ENCODE data around the gene TAS2R19. TPM values are rescaled to one million over a fixed set of nuclear protein-coding genes. Genes with fewer than 3 reads are reported as not detected.
"Not testable (repeated sequence)": the region's sequence is repeated elsewhere in the genome, so short reads cannot be mapped to it uniquely, and the experiment has no call there.

The TAS2R19 gene
- polyA plus RNA-seq, 1 experiment = 0.33 TPM

GRCh38 chr12:11059784-11060183, 37.4 kb upstream of the TAS2R19 start:
- no peak for DNase-seq (ENCODE audit: low read depth)
- Histone ChIP-seq H3K27me3 (ENCODE audit: control insufficient read depth, insufficient read depth, low read length) (no peaks in the 10 kb centered on the region), H3K4me3 (ENCODE audit: low read depth, low read length) (no peak overlapping the region), H3K36me3 (ENCODE audit: control insufficient read depth, insufficient read depth, low read length) (no peaks in the 10 kb centered on the region)
- ChIA-PET CTCF (interaction anchor here (1.1 kb wide), 1 partner anchor 13 kb away, joined by 3 read pairs; no protein-coding TSS in a partner anchor), POLR2A (no interaction called here)
- TF ChIP-seq, protein P1, sequence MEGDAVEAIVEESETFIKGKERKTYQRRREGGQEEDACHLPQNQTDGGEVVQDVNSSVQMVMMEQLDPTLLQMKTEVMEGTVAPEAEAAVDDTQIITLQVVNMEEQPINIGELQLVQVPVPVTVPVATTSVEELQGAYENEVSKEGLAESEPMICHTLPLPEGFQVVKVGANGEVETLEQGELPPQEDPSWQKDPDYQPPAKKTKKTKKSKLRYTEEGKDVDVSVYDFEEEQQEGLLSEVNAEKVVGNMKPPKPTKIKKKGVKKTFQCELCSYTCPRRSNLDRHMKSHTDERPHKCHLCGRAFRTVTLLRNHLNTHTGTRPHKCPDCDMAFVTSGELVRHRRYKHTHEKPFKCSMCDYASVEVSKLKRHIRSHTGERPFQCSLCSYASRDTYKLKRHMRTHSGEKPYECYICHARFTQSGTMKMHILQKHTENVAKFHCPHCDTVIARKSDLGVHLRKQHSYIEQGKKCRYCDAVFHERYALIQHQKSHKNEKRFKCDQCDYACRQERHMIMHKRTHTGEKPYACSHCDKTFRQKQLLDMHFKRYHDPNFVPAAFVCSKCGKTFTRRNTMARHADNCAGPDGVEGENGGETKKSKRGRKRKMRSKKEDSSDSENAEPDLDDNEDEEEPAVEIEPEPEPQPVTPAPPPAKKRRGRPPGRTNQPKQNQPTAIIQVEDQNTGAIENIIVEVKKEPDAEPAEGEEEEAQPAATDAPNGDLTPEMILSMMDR (IDR thresholded peaks at IDR 0.05; ENCODE audit: insufficient read depth, low read depth, low read length) = no peak

DNA sequence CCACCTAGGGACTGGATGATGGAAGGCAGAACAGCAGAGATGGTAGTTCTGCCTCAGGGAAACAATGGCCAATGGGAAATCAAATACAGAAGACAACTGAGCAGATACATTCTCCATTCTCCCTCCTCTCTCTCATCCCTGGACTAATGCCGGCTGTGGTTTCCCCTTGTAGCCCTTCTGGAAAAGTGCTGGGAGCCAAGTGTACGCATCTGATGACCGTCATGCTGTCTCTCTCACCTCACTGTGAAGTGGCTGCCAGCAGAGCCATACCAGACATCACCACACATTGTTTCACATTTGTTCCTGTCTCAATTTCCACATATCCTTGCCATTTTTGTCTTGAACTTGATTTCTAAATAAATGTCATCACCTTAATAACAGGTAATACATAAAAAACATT, 36.6 kb upstream of the TAS2R19 start:
- Histone ChIP-seq H3K36me3 (ENCODE audit: control insufficient read depth, insufficient read depth, low read length) (no peaks in the 10 kb centered on the region), H3K27me3 (ENCODE audit: control insufficient read depth, insufficient read depth, low read length) (no peaks in the 10 kb centered on the region), H3K4me3 (ENCODE audit: low read depth, low read length) (no peak overlapping the region)
- no peak for DNase-seq (ENCODE audit: low read depth)
- ChIA-PET CTCF (no interaction called here), POLR2A (no interaction called here)
- TF ChIP-seq, protein P1 (IDR thresholded peaks at IDR 0.05; ENCODE audit: insufficient read depth, low read depth, low read length) = no peak

- Histone ChIP-seq H3K27me3 (ENCODE audit: control insufficient read depth, insufficient read depth, low read length) (no peaks in the 10 kb centered on the region), H3K4me3 (ENCODE audit: low read depth, low read length) (no peak overlapping the region), H3K36me3 (ENCODE audit: control insufficient read depth, insufficient read depth, low read length) (no peaks in the 10 kb centered on the region)
- DNase-seq (ENCODE audit: low read depth) = no peak
- TF ChIP-seq, protein P1 (IDR thresholded peaks at IDR 0.05; ENCODE audit: insufficient read depth, low read depth, low read length) = no peak
- CTCF ChIA-PET = interaction anchor here (1.3 kb wide), 1 partner anchor 13 kb away, joined by 5 read pairs; no protein-coding TSS in a partner anchor
- POLR2A ChIA-PET = no interaction called here
These were observed 32.9 kb upstream of the TAS2R19 start for GRCh38 chr12:11055306-11055705.

DNA sequence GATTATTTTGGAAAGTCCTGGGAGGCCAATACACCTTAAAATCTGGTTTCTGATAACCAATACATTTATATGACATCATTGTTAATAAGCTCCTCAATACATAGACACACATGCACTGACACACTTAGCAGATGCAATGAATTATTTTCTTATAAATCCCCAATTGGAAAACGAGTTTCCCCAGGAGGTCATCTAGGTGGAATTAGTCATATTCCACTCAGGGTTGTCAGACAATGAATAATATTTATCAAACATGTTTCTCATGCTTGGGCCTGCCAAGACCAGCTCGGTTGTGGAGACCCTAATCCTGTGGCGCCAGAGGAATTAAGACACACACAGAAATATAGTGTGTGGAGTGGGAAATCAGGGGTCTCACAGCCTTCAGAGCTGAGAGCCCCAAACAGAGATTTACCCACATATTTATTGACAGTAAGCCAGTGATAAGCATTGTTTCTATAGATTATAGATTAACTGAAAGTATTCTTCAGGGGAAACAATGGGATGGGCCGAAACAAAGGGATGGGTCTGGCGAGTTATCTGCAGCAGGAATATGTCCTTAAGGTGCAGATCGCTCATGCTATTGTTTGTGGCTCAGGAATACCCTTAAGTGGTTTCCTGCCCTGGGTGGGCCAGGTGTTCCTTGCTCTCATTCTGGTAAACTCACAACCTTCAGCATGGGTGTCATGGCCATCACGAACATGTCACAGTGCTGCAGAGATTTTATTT, 27.5 kb upstream of the TAS2R19 start:
- H3K4me3 ChIP-seq (ENCODE audit: low read depth, low read length); H3K36me3 ChIP-seq (ENCODE audit: control insufficient read depth, insufficient read depth, low read length); POLR2A ChIA-PET; CTCF ChIA-PET; H3K27me3 ChIP-seq (ENCODE audit: control insufficient read depth, insufficient read depth, low read length); DNase-seq (ENCODE audit: low read depth): not testable (repeated sequence)

GRCh38 chr12:11041366-11041765, 18.9 kb upstream of the TAS2R19 start:
- H3K4me3 ChIP-seq (ENCODE audit: low read depth, low read length); POLR2A ChIA-PET; H3K27me3 ChIP-seq (ENCODE audit: control insufficient read depth, insufficient read depth, low read length); H3K36me3 ChIP-seq (ENCODE audit: control insufficient read depth, insufficient read depth, low read length); CTCF ChIA-PET; DNase-seq (ENCODE audit: low read depth): not testable (repeated sequence)

DNA sequence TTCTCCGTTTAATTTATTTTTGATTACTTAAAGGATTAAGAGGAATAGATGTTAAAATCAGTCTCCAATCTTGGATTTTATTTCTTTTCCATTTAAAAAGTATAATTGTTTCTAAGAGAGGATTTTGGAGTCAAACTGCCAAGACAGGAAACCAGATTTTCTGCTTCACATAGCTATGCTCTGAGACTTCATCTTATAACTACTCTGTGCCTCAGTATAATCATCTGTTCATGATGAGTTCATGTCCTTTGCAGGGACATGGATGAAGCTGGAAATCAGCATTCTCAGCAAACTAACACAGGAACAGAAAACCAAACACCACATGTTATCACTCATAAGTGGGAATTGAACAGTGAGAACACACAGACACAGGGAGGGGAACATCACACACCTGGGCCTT, 17.7 kb upstream of the TAS2R19 start:
- TF ChIP-seq, protein P1 (IDR thresholded peaks at IDR 0.05; ENCODE audit: insufficient read depth, low read depth, low read length) = no peak
- Histone ChIP-seq H3K36me3 (ENCODE audit: control insufficient read depth, insufficient read depth, low read length) (no peaks in the 10 kb centered on the region), H3K27me3 (ENCODE audit: control insufficient read depth, insufficient read depth, low read length) (no peaks in the 10 kb centered on the region), H3K4me3 (ENCODE audit: low read depth, low read length) (no peak overlapping the region)
- DNase-seq (ENCODE audit: low read depth) = peak; percentile 6
- CTCF ChIA-PET = no interaction called here
- POLR2A ChIA-PET = no interaction called here
